ENCODE measurements around the gene FAM171A2.

Gene FAM171A2

DNA sequence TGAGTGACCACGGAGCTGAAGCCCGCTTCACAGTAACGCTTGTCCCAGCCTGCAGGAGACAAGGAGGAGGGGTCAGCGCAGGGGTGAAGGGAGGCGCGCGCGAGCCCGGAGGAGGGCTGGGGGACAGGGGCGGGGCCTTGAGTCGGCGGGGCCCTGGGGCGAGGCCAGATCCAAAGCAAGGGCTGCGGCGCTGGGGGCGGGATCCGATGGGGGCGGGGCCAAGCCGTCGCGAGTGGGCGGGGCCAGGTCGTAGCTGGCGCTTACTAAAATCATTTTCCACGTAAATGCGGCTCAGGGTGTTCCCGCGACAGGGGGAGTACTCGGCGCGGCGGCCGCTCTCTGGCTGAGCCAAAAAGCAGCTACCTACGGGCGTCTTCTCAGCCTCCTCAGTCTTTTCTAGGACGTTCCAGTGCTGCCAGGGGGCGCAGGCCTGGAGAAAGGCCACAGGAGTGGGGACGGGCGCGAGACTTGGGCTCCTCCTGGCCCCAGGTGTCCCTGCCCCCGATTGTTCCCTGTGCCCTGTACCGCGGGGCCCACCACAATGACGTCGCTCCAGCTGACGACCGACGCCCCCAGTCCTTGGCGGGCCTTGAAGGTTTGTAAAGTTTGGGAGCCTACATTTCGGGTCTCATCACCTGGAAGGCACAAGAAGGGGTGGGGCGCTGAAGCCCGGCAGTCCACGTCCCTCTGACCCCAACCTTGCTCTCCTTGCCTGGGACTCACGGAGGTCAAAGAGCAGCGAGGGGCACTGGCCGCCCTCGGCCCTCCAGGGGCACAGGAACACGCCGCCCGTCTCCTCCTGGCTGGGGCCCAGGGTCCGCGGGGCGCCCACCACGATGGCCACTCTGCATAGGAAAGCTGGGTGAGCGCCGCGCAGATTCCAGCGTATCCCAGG lies 21.9 kb upstream of the FAM171A2 start:
- Histone ChIP-seq H2BK12ac (ENCODE audit: low read length in 2 of 2) (peak overlapping the region; percentile 30 to 56), H4K8ac (ENCODE audit: low read length) (peak overlapping the region; percentile 87), H3K14ac (ENCODE audit: low read length in 2 of 2) (peak overlapping the region in 1 of 2 experiments; percentile 9), H3K36me3 (ENCODE audit: control insufficient read depth in 1 of 2, insufficient read depth in 2 of 2, low read depth in 1 of 2, low read length in 2 of 2) (no peaks in the 10 kb centered on the region), H3K4me3 (ENCODE audit: insufficient read depth in 1 of 2, low read depth in 1 of 2, low read length in 2 of 2) (peak overlapping the region; percentile 50 to 77), H3K23ac (ENCODE audit: low read length in 2 of 2) (peak overlapping the region in 1 of 2 experiments; percentile 16), H2AFZ (ENCODE audit: low read depth, low read length) (peak overlapping the region; percentile 91), H3K9me3 (ENCODE audit: control insufficient read depth, low read length) (no peaks in the 10 kb centered on the region), H4K91ac (ENCODE audit: low read length) (peak overlapping the region; percentile 82), H2BK5ac (ENCODE audit: low read depth, low read length, poor library complexity, severe bottlenecking) (no peak overlapping the region), H2AK5ac (ENCODE audit: low read length, severe bottlenecking) (no peak overlapping the region), H3K18ac (ENCODE audit: low read depth in 1 of 2, low read length in 2 of 2) (peak overlapping the region; percentile 13 to 94), H3K9ac (ENCODE audit: low read length) (peak overlapping the region; percentile 64), H2BK15ac (ENCODE audit: low read depth, poor library complexity, severe bottlenecking) (no peak overlapping the region), H3K79me1 (replicated peaks; ENCODE audit: low read length, poor library complexity, severe bottlenecking) (no peaks in the 10 kb centered on the region), H3K27ac (ENCODE audit: low read length, poor library complexity, severe bottlenecking) (no peak overlapping the region), H3K27me3 (ENCODE audit: control insufficient read depth in 1 of 2, insufficient read depth in 1 of 2, low read length in 2 of 2) (peaks cover 30 to 56% of the 10 kb centered on the region in 2 experiments), H2BK120ac (ENCODE audit: low read depth, low read length) (no peak overlapping the region), H3K4me2 (ENCODE audit: low read length, poor library complexity, severe bottlenecking) (peak overlapping the region; percentile 87), H3K4me1 (ENCODE audit: control insufficient read depth, insufficient read depth, low read depth, low read length) (peaks cover 17% of the 10 kb centered on the region), H3K4ac (ENCODE audit: low read depth in 1 of 2, low read length in 2 of 2) (no peak overlapping the region)
- peak; percentile 73 for DNase-seq
- WGBS = 7% methylated on average over 68 of the region's 68 CpGs

DNA sequence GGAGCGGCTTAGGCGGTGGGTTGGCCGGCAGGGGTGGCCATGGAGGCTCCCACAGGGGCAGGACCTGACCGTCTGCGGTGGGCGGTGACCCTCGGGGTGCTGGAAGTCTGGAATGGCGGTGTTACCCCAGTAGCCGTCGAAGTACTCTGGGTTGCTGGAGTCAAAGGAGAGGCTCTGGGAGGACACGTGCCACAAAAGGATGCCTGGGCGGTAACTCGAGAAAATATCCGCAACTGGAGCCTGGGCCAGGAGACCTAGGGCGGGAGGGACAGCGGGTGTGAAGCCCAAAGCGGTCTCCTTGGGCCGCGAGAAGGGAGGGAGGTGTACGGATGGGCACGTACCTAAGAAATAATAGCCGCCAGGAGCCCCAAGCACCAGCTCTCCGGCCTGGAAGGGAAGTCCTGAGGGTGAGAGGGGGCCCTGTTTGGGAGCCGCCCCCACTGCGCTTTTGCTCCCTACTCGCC lies 21.2 kb upstream of the FAM171A2 start:
- Histone ChIP-seq H2BK5ac (ENCODE audit: low read depth, low read length, poor library complexity, severe bottlenecking) (no peak overlapping the region), H2BK12ac (ENCODE audit: low read length in 2 of 2) (no peak overlapping the region), H3K27ac (ENCODE audit: low read length, poor library complexity, severe bottlenecking) (no peak overlapping the region), H3K18ac (ENCODE audit: low read depth in 1 of 2, low read length in 2 of 2) (peak overlapping the region in 1 of 2 experiments; percentile 80), H3K4me3 (ENCODE audit: insufficient read depth in 1 of 2, low read depth in 1 of 2, low read length in 2 of 2) (peak overlapping the region; percentile 50 to 66), H2AFZ (ENCODE audit: low read depth, low read length) (peak overlapping the region; percentile 91), H3K9me3 (ENCODE audit: control insufficient read depth, low read length) (no peaks in the 10 kb centered on the region), H2BK15ac (ENCODE audit: low read depth, poor library complexity, severe bottlenecking) (no peak overlapping the region), H3K27me3 (ENCODE audit: control insufficient read depth in 1 of 2, insufficient read depth in 1 of 2, low read length in 2 of 2) (peaks cover 34 to 62% of the 10 kb centered on the region in 2 experiments), H3K4ac (ENCODE audit: low read depth in 1 of 2, low read length in 2 of 2) (no peak overlapping the region), H3K14ac (ENCODE audit: low read length in 2 of 2) (no peak overlapping the region), H3K23ac (ENCODE audit: low read length in 2 of 2) (no peak overlapping the region), H3K9ac (ENCODE audit: low read length) (peak overlapping the region; percentile 18), H3K4me1 (ENCODE audit: control insufficient read depth, insufficient read depth, low read depth, low read length) (peaks cover 17% of the 10 kb centered on the region), H2BK120ac (ENCODE audit: low read depth, low read length) (no peak overlapping the region), H3K36me3 (ENCODE audit: control insufficient read depth in 1 of 2, insufficient read depth in 2 of 2, low read depth in 1 of 2, low read length in 2 of 2) (no peaks in the 10 kb centered on the region), H3K79me1 (replicated peaks; ENCODE audit: low read length, poor library complexity, severe bottlenecking) (no peaks in the 10 kb centered on the region), H3K4me2 (ENCODE audit: low read length, poor library complexity, severe bottlenecking) (peak overlapping the region; percentile 87), H2AK5ac (ENCODE audit: low read length, severe bottlenecking) (no peak overlapping the region), H4K8ac (ENCODE audit: low read length) (peak overlapping the region; percentile 59), H4K91ac (ENCODE audit: low read length) (peak overlapping the region; percentile 55)
- no peak for DNase-seq
- WGBS = 5% methylated on average over 26 of the region's 26 CpGs

DNA sequence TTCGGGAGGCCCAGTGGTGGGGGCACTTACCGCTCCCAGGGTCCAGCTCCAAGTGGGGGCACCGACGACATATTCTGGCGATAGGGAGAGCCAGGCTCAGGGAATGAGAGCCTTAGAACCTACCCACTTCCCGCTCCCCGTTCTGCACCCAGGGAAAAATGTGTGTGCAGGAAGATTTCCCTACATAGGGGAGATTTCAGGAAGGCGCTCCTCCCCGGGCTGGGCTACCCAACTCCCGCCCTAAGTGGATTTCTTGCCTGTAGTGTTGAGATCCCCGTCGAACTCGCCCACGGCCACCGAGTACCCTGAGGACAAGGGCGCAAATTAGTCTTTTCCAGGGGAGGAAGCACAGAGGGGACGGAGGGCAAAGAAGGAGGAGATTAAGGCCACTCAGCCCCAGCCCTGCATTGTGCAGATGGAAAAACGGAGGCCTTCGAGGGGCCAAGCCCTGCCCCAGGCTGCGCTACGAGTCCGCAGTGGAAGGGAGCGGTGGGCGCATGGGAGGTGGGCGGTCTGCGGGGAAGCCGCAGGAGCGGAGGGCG lies 20.7 kb upstream of the FAM171A2 start:
- WGBS = 25% methylated on average over 29 of the region's 29 CpGs
- H2BK120ac ChIP-seq (ENCODE audit: low read depth, low read length) = no peak overlapping the region

DNA sequence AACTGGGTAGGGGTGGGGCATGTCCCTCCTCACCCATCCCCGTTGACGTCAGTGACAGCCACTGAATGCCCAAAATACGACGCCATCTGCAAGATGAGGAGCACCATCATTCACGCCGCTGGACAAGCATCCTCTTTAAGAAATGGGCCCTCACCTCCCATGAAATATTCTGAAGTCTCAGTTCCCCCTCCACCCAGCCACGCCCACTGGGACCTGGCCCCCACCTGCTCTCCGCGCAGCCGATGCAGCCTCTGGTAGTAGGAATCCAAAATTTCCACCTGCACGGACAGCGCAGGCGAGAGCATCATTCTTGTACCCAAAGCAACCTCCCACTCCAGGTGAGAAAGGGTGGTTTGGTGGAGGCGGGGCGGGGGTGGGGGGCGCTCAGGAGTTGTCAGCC lies 20.2 kb upstream of the FAM171A2 start:
- no peak overlapping the region for H3K9ac ChIP-seq (ENCODE audit: low read length)
- H3K27me3 ChIP-seq (ENCODE audit: control insufficient read depth in 1 of 2, insufficient read depth in 1 of 2, low read length in 2 of 2) = peaks cover 34 to 65% of the 10 kb centered on the region in 2 experiments
- H3K23ac ChIP-seq (ENCODE audit: low read length in 2 of 2) = no peak overlapping the region
- H3K4me3 ChIP-seq (ENCODE audit: insufficient read depth in 1 of 2, low read depth in 1 of 2, low read length in 2 of 2) = no peak overlapping the region
- no peak overlapping the region for H3K27ac ChIP-seq (ENCODE audit: low read length, poor library complexity, severe bottlenecking)
- peaks cover 17% of the 10 kb centered on the region for H3K4me1 ChIP-seq (ENCODE audit: control insufficient read depth, insufficient read depth, low read depth, low read length)
- no peak overlapping the region for H2BK15ac ChIP-seq (ENCODE audit: low read depth, poor library complexity, severe bottlenecking)
- no peak overlapping the region for H4K8ac ChIP-seq (ENCODE audit: low read length)
- H3K9me3 ChIP-seq (ENCODE audit: control insufficient read depth, low read length) = no peaks in the 10 kb centered on the region
- no peaks in the 10 kb centered on the region for H3K36me3 ChIP-seq (ENCODE audit: control insufficient read depth in 1 of 2, insufficient read depth in 2 of 2, low read depth in 1 of 2, low read length in 2 of 2)
- no peak overlapping the region for H2BK12ac ChIP-seq (ENCODE audit: low read length in 2 of 2)
- no peak overlapping the region for H3K14ac ChIP-seq (ENCODE audit: low read length in 2 of 2)
- H4K91ac ChIP-seq (ENCODE audit: low read length) = peak overlapping the region; percentile 27
- H2AFZ ChIP-seq (ENCODE audit: low read depth, low read length) = no peak overlapping the region
- no peak overlapping the region for H3K4ac ChIP-seq (ENCODE audit: low read depth in 1 of 2, low read length in 2 of 2)
- 68% methylated on average over 13 of the region's 16 CpGs for WGBS
- H3K79me1 ChIP-seq (replicated peaks; ENCODE audit: low read length, poor library complexity, severe bottlenecking) = no peaks in the 10 kb centered on the region
- H2AK5ac ChIP-seq (ENCODE audit: low read length, severe bottlenecking) = no peak overlapping the region
- no peak overlapping the region for H3K4me2 ChIP-seq (ENCODE audit: low read length, poor library complexity, severe bottlenecking)
- H2BK5ac ChIP-seq (ENCODE audit: low read depth, low read length, poor library complexity, severe bottlenecking) = no peak overlapping the region
- no peak overlapping the region for H2BK120ac ChIP-seq (ENCODE audit: low read depth, low read length)
- DNase-seq = no peak
- H3K18ac ChIP-seq (ENCODE audit: low read depth in 1 of 2, low read length in 2 of 2) = no peak overlapping the region

More for the DNA sequence above, 20.7 kb upstream of the FAM171A2 start:
- no peak overlapping the region for H3K18ac ChIP-seq (ENCODE audit: low read depth in 1 of 2, low read length in 2 of 2)
- H2BK12ac ChIP-seq (ENCODE audit: low read length in 2 of 2) = no peak overlapping the region
- peaks cover 17% of the 10 kb centered on the region for H3K4me1 ChIP-seq (ENCODE audit: control insufficient read depth, insufficient read depth, low read depth, low read length)
- no peak overlapping the region for H3K14ac ChIP-seq (ENCODE audit: low read length in 2 of 2)
- peak overlapping the region; percentile 43 for H4K91ac ChIP-seq (ENCODE audit: low read length)
- H3K79me1 ChIP-seq (replicated peaks; ENCODE audit: low read length, poor library complexity, severe bottlenecking) = no peaks in the 10 kb centered on the region
- peak overlapping the region; percentile 87 for H3K4me2 ChIP-seq (ENCODE audit: low read length, poor library complexity, severe bottlenecking)
- H2BK15ac ChIP-seq (ENCODE audit: low read depth, poor library complexity, severe bottlenecking) = no peak overlapping the region
- no peak overlapping the region for H3K23ac ChIP-seq (ENCODE audit: low read length in 2 of 2)
- H3K9ac ChIP-seq (ENCODE audit: low read length) = no peak overlapping the region
- no peak overlapping the region for H3K27ac ChIP-seq (ENCODE audit: low read length, poor library complexity, severe bottlenecking)
- H4K8ac ChIP-seq (ENCODE audit: low read length) = peak overlapping the region; percentile 12
- no peak overlapping the region for H3K4ac ChIP-seq (ENCODE audit: low read depth in 1 of 2, low read length in 2 of 2)
- no peak overlapping the region for H2AFZ ChIP-seq (ENCODE audit: low read depth, low read length)
- no peak overlapping the region for H3K4me3 ChIP-seq (ENCODE audit: insufficient read depth in 1 of 2, low read depth in 1 of 2, low read length in 2 of 2)
- H2AK5ac ChIP-seq (ENCODE audit: low read length, severe bottlenecking) = no peak overlapping the region
- H3K27me3 ChIP-seq (ENCODE audit: control insufficient read depth in 1 of 2, insufficient read depth in 1 of 2, low read length in 2 of 2) = peaks cover 34 to 65% of the 10 kb centered on the region in 2 experiments
- no peaks in the 10 kb centered on the region for H3K9me3 ChIP-seq (ENCODE audit: control insufficient read depth, low read length)
- no peak for DNase-seq
- no peak overlapping the region for H2BK5ac ChIP-seq (ENCODE audit: low read depth, low read length, poor library complexity, severe bottlenecking)
- no peaks in the 10 kb centered on the region for H3K36me3 ChIP-seq (ENCODE audit: control insufficient read depth in 1 of 2, insufficient read depth in 2 of 2, low read depth in 1 of 2, low read length in 2 of 2)
